ENCODE measurements around the gene SAMD4B.

- no peak for TF ChIP-seq CTCF (conservative IDR thresholded peaks at IDR 0.05; ENCODE audit: low read depth in 2 of 2)
- TF ChIP-seq, protein P1, sequence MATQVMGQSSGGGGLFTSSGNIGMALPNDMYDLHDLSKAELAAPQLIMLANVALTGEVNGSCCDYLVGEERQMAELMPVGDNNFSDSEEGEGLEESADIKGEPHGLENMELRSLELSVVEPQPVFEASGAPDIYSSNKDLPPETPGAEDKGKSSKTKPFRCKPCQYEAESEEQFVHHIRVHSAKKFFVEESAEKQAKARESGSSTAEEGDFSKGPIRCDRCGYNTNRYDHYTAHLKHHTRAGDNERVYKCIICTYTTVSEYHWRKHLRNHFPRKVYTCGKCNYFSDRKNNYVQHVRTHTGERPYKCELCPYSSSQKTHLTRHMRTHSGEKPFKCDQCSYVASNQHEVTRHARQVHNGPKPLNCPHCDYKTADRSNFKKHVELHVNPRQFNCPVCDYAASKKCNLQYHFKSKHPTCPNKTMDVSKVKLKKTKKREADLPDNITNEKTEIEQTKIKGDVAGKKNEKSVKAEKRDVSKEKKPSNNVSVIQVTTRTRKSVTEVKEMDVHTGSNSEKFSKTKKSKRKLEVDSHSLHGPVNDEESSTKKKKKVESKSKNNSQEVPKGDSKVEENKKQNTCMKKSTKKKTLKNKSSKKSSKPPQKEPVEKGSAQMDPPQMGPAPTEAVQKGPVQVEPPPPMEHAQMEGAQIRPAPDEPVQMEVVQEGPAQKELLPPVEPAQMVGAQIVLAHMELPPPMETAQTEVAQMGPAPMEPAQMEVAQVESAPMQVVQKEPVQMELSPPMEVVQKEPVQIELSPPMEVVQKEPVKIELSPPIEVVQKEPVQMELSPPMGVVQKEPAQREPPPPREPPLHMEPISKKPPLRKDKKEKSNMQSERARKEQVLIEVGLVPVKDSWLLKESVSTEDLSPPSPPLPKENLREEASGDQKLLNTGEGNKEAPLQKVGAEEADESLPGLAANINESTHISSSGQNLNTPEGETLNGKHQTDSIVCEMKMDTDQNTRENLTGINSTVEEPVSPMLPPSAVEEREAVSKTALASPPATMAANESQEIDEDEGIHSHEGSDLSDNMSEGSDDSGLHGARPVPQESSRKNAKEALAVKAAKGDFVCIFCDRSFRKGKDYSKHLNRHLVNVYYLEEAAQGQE (IDR thresholded peaks at IDR 0.05; ENCODE audit: unreplicated experiment), result no peak
- no peak for TF ChIP-seq CREB1 (CRISPR knock-in tag; IDR thresholded peaks at IDR 0.05; ENCODE audit: low read depth)
- TF ChIP-seq EZH2 (IDR thresholded peaks at IDR 0.05; ENCODE audit: low read depth, unreplicated experiment), result no peak
- no peak for TF ChIP-seq ZNF331 (CRISPR knock-in tag; IDR thresholded peaks at IDR 0.05; ENCODE audit: low read depth)
- no peak for TF ChIP-seq JUNB (IDR thresholded peaks at IDR 0.05; ENCODE audit: unreplicated experiment)
- TF ChIP-seq EZH2phosphoT487 (IDR thresholded peaks at IDR 0.05; ENCODE audit: unreplicated experiment), result no peak
- no peak for TF ChIP-seq POLR2AphosphoS5 (IDR thresholded peaks at IDR 0.05; ENCODE audit: low read depth)
- TF ChIP-seq, protein P2, sequence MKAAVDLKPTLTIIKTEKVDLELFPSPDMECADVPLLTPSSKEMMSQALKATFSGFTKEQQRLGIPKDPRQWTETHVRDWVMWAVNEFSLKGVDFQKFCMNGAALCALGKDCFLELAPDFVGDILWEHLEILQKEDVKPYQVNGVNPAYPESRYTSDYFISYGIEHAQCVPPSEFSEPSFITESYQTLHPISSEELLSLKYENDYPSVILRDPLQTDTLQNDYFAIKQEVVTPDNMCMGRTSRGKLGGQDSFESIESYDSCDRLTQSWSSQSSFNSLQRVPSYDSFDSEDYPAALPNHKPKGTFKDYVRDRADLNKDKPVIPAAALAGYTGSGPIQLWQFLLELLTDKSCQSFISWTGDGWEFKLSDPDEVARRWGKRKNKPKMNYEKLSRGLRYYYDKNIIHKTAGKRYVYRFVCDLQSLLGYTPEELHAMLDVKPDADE (IDR thresholded peaks at IDR 0.05), result no peak
- TF ChIP-seq NANOG (IDR thresholded peaks at IDR 0.05; ENCODE audit: borderline replicate concordance), result no peak
- no peak for TF ChIP-seq STAT1 (IDR thresholded peaks at IDR 0.05; ENCODE audit: unreplicated experiment)
- no peak for TF ChIP-seq ZNF462 (CRISPR knock-in tag; IDR thresholded peaks at IDR 0.05)
- no peak for TF ChIP-seq ZNF114 (CRISPR knock-in tag; IDR thresholded peaks at IDR 0.05)
These were observed 20.9 kb upstream of the SAMD4B start for GRCh38 chr19:39321117-39321831.

Data from GM23338 (cell line).